HPDE6-E6E7 (cell line): Measurements from ENCODE around the gene ATP13A5.

Experiments
- DNase-seq: peaks from one replicate; pipeline ENCODE4 v3.0.0; 2011; ENCODE audit warnings: missing footprints; ENCODE audit errors: extremely low spot score

The ATP13A5 gene

DNA sequence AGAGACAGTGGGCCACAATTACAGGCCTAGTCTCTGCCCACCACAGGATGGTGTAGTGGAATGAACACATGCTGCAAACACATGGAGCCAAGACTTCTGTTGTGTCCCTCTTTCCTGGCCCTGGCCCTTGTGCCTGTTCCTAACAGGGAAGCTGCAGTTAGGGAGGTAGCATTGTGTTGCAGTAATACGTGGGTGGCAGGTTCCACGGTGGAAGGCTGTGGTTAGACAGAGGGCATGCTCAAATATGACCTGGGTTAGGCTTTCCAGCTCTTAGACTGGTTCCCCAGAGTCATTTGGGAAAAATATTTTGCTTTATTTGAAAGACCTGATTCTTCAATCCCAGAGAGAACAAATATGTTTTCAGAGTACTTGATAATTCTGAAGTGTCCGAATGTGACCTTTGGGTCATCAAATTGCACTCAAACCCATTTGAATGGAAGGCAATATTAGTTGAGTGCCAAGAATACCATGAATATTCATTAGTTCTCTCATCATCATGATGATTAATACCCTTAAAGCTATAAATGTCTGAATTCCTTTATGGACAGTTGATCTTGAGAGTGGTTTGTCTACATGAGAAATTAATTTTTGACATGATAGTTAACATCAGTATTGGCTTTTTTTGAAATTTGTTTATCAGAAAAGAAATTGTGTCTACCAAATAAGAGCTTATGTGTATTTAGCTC lies 109.1 kb downstream of the ATP13A5 start:
- DNase-seq, result no peak

DNA sequence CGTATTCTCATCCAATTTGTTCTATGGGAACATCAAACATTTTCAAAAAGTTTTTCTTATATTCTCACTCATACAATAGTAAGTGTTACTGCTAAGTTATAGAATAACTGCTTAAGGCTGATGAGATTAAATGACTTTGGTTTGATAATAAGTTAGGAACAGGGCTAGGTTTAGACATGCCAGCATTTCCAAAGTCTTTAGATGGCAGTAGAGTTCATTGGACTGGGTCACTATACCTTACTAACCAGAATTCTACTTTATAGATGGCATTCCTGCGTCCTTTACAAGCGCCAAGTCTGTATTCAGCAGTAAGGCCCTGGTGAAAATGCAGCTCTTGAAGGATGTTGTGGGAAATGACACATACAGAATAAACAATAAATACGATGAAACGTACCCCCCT lies 115.8 kb downstream of the ATP13A5 start:
- no peak for DNase-seq

DNA sequence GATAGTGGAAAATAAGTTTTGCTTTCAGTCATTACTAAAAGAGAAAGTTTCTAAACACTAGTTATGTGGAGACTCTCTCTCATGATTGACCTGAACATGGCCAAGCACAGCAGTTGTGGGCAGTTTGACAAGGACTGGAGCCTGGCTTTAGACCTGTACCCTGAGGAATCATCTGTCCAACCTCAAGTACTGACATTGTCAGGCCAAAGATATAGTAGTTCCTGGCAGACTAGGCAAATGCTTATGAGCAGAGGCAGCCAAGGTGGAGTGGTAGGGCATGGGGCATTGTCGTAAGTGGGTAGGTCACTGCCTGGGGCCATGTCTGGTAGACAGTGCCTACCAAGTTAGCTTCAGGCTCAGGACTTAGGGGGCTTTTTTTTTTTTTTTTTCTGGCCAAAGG lies 116.6 kb downstream of the ATP13A5 start:
- no peak for DNase-seq

DNA sequence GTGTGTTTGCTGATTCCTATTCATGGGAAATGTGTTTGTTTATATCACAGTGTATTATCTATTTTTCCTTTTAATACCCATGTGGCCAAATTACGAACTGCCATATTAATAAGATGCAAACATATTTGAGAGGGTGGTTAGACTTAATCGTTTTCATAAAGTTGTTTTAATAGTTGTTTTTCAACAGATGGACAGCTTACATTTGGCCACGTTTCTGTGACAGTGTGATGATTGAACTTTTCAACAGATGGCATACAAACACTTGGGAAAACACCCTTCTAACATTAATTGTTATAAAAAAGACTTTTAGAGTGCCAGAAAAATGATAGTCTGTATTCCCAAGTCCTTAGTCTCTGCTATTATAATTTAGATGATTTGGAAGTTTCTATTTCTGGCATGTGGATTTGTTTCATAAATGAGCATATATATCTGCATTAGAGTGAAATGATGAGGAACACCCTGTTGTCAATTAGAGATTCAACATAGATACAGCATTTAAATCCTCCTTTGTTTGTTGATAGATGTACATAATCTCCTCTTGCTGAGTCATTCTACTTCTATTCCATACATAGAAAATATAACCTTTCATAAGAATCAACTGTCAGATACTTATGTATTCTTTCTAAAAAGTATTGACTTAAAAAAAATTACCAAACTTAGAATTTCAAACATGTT lies 124.4 kb downstream of the ATP13A5 start:
- DNase-seq, result no peak

DNA sequence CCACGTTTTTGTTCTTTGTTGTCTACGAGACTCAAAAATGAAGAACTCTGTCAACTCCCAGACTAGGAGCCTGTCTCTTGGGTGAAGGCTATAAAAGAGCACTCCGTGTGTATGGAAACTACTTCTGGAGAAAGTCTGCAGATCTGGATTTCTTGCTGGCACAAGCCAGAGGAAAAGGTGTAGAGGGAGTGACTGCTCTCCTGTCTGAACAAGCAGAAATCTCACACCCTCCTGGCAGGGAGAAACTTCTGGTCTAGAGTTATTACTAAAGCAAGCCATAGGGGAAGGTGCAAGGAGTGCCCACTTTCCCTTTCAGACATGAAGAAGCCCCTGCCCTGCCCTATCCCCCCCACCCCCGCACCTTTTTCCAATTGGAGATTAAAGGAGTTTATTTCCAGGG lies 128.1 kb downstream of the ATP13A5 start:
- DNase-seq, result no peak

DNA sequence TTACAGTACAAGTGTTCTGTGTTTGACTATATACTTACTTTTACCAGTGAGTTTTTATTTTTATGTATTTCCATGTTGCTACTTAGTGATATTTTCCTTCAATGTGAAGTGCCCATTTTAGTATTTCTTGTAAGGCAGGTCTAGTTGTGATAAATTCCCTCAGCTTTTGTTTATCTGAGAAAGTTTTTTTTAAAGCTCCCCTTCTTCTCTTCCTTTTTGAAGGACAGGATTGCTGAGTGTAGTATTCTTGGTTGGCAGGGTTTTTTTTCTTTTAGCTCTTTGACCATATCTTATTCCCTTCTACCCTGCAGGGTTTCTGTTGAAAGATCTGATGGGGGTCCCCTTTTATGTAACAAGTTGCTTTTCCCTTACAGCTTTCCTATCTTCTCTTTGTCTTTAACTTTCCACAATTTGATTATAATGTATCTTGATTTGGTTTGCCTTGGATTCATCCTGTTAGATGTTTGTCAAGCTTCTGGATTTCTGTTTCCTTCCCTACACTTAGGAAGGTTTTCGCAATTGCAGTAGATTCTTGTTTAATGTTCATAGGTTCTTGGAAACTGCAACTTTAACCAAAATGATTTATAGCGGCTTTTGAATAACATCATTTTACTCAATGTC lies 129.6 kb downstream of the ATP13A5 start:
- DNase-seq, result no peak

DNA sequence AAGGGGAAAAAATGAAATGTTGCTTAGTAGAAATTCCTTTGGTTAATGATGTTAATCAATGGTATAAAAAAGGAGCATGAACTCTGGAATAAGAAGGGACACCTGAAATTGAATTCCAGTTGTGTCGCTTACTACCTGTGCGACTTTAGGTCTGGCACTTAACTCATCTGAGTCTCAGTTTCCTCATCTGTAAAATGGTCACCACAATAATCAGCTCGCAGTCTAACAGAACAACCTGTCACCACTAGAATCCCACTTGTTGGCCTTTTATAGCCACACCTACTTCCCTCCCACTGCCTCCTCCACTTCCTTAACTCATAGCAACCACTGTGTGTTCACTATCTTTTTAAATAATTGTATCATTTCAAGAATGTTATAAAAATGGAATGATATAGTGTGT lies 135.0 kb downstream of the ATP13A5 start:
- no peak for DNase-seq

DNA sequence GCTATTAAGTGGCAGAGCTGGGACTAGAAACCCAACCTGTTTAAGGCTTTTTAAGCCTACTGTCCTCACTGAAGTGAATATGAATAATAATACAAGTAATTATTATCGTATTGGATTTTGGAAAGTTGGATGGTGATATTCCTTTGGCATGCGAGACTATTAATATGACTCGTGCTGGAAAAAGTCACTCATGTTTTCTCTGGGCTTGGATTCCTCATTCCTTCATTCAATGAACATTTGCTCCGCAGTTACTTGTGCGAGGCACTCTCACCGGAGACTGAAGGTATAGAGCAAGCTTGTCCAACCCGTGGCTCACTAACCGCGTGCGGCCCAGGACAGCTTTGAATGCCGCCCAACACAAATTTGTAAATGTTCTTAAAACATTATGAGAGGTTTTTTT lies 136.8 kb downstream of the ATP13A5 start:
- no peak for DNase-seq

DNA sequence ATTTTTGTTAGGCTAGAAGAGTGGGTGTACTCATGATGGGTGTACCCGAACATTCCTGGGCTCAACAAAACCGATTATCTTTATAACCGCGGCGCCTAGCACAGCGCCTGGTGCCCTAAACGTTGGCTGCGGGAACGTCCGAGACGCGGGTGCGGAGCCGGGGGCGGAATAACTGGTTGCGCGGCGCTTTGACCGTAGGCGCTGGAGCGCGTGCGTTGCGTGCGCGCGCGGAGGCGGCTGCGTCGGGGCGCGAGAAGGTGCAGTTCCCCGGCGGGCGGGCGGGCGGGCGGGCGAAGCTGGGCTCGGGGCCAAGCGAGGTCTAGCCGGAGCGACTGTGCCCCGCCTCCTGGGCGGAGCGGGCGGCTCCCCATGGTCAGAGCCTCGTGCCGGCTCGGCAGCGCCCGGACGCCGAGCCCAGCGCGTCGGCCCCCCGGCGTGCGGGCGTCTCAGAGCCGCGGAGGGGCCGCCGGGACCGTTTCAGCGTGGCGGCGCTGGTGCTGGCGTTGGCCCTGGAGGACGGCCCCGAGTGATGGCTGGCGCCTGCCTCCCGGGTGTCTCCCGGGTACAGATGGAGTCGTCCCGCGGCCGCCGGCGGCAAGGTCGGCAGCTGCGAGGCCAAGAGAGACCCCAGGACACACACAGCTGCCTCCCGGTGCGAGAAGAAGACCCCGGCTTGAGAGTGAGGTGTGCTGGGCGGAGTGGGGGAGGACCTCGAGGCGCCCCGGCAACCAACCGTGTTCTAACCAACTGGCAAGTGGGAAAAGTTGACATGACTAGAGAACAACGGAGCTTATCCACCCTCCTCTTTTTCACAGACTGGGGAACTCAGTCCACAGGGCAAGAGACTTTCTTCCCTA lies 137.5 kb downstream of the ATP13A5 start, which contains the start of gene PLAAT1:
Gene PLAAT1 (plus strand): TSS at position 373 of the 857 bp plus-strand sequence. CDS start 14,429 bp downstream, outside the sequence.
- peak; percentile 77 for DNase-seq

DNA sequence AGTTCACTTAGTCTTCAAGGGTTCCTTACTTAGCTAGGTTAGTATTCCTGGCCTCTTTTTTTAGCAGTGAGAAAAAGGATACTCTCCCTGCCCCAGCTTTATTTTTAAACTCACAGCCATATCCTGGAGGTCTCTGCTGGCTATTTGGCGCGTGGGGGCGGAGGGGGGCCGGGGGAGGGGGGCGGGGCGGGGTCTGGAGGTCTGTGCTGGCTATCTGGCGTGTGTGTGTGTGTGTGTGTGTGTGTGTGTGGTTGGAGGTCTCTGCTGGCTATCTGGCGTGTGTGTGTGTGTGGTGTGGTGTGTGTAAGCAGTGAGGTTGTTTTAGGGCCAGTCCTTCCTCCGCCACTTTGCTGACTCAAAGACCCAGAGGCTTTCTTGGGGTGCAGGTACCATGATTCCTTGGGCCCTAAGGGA lies 138.1 kb downstream of the ATP13A5 start:
- no peak for DNase-seq

DNA sequence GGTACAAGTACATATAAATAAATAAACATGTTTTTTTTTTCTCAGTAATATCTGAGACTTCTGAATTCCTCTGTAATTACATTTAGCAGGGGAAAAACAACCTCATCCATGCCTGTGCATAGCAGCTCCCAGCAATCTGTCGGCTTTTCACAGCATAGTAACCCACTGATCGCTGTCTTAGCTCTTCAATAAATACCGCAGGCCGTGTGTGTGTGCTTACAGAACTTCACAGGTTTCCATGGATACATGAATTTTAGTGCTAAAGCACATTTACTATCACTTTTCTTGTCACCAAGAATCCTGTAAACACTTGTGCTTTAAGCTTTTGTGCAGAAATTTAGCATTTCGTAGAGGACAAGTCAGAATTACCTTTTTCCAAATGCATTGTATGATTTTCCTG lies 141.5 kb downstream of the ATP13A5 start:
- no peak for DNase-seq

DNA sequence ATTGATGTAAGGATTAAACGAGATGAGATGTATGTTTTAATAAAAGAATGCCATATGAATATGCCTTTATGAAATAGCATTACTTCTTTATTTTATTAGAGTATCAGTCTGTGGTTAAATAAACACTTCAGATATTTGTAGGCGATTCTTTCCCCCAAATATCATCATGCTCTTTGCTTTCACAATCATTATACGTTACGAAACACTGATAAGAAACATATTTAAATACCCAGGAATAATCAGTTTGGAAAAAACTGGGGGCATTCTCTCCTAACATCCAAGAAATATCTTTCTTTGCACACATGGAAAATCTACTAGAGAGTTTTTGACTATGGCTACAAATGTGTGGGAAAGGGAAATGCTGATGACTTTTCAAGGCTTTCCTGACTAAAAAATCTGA lies 142.0 kb downstream of the ATP13A5 start:
- DNase-seq, result no peak

DNA sequence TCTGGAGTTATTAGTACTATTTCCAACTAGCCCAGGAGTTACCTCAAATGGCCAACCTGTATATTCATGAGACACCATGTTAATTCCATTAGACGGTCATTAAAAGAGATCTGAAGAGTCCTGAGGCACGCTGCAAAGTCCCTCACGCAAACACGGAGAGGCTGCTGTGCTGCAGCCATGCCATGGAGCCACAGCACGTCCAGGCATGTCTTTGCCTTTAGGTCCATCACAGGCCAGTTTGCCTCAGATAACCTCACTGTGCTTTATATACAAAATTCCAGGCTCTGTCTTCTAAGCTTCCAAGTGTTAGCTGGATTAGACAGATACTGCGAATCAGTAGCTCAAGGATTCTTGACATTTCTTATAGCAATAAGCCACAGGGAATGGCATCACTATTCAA lies 147.4 kb downstream of the ATP13A5 start:
- DNase-seq, result peak; percentile 13

DNA sequence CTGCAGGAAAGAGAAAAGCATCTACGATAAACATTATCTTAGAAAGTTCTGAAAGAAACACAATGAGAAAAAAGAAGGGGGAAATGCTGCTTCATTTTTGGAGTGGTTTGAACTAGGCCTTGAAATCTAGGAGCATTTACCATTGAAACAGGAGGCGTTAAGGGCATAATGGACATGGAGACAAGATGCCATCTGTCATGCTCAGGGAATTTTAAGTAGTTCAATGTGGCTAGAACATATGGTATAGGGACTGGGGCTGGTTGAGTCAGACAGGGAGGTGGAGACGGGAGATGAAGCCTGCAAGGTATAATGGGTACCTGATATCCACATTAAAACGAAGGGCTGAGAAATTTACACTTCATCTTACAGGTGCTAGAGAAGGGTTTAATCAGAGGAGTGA lies 147.9 kb downstream of the ATP13A5 start:
- DNase-seq, result no peak

DNA sequence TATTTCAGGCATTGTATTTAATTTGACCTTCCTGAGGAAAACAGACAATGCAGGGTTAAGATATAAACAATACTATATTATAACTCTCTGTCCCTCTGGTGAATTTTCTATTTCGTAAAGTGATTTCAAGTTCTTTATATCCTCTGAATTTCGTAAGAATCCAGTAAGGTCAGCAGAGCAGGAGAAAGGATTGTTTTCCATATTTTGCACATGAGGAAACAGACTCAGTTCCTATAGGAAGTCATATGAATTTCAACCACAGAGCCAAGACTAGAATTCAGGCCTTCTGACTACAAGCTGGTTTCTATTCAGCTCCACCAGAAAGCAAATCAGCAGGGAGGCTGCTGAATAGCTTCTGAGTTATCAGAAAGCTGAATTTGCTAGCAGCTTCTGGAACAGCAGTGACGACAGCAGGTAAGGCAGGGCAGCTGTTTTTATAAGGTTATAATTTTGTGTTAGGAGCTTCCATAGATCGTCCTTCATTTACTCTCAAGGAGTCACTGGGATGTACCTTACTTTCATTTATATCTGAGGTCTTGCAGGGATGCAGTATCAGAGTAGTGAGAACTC lies 148.6 kb downstream of the ATP13A5 start:
- DNase-seq, result no peak

DNA sequence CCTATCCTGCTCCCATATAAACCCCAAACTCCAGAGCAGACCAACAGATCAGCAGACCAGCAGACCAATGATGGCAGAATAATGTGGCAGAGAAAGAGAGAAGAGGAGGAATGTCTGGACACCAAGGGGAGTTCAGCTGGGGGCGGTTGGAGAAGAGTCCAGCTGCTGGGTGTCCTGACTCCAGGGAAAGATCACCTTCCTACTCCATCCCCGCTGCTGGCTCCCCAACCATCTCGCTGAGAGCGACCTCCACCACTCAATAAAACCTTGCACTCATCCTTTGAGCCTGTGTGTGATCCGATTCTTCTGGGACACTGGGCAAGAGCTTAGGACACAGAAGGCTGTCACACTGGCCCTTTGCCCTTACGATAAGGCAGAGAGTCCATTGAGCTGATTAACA lies 150.3 kb downstream of the ATP13A5 start:
- DNase-seq, result no peak

DNA sequence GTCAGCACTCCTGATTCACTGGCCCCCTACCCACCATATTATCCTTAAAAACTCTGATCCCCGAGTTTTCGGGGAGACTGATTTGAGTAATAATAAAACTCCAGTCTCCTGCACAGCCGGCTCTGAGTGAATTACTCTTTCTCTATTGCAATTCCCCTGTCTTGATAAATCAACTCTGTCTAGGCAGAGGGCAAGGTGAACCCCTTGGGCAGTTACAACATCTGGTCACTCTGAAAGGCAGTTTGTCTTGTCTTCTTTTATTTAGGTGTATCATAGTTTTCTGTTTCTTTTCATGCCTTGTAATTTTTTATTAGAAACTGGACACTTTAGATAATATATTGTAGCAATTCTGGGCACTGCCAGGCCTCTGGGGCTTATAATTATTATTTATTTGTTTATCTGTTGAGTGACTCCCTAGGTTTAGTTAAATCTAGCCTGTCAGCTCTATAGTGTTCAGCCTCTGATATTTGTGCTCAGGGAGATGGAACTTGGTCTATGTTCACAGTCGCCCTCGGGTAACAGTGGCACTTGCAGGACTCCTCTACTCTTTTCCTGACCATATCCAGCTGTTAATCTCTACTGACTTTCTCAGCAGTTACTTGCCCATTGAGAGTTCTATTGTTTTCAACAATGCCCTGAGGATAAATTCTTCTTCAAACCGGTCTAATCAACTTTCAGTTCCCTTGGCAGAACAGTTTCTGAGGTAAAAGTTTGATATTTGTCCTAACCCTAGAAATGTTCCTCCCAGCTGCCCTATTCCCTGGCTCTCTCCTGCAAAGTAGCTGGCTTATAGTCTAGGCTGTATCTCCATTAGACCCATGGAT lies 153.0 kb downstream of the ATP13A5 start:
- DNase-seq, result peak; percentile 12
